ENCODE data around the gene CLMN.
"Not testable (repeated sequence)": the region's sequence is repeated elsewhere in the genome, so short reads cannot be mapped to it uniquely, and the experiment has no call there.

The CLMN gene

DNA sequence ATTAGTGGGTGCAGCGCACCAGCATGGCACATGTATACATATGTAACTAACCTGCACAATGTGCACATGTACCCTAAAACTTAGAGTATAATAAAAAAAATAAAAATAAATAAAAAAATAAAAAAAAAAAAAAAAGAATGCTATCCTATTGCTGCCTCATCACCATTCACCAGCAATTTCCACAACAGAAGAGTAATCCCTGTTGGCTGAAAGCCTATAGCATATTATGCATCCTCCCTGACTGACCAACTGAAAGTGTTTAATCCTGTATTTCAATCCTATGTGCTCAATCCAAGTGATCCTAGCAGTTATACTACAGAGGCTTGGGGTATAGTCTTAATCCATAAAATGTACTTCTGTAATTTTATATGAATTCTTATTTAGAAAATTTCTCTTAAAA lies 180.8 kb downstream of the CLMN start:
- H3K4me1 Mint-ChIP-seq = peaks cover 42% of the 10 kb centered on the region
- no peak for DNase-seq
- H3K36me3 Mint-ChIP-seq (ENCODE audit: low read depth) = peaks cover 18% of the 10 kb centered on the region
- no peak overlapping the region for H3K27ac Mint-ChIP-seq
- no peak overlapping the region for H3K4me3 Mint-ChIP-seq
- TF ChIP-seq, protein P1, sequence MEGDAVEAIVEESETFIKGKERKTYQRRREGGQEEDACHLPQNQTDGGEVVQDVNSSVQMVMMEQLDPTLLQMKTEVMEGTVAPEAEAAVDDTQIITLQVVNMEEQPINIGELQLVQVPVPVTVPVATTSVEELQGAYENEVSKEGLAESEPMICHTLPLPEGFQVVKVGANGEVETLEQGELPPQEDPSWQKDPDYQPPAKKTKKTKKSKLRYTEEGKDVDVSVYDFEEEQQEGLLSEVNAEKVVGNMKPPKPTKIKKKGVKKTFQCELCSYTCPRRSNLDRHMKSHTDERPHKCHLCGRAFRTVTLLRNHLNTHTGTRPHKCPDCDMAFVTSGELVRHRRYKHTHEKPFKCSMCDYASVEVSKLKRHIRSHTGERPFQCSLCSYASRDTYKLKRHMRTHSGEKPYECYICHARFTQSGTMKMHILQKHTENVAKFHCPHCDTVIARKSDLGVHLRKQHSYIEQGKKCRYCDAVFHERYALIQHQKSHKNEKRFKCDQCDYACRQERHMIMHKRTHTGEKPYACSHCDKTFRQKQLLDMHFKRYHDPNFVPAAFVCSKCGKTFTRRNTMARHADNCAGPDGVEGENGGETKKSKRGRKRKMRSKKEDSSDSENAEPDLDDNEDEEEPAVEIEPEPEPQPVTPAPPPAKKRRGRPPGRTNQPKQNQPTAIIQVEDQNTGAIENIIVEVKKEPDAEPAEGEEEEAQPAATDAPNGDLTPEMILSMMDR (IDR thresholded peaks at IDR 0.05) = no peak
- no peaks in the 10 kb centered on the region for H3K9me3 Mint-ChIP-seq
- H3K27me3 Mint-ChIP-seq (ENCODE audit: low read depth, poor library complexity) = no peaks in the 10 kb centered on the region

DNA sequence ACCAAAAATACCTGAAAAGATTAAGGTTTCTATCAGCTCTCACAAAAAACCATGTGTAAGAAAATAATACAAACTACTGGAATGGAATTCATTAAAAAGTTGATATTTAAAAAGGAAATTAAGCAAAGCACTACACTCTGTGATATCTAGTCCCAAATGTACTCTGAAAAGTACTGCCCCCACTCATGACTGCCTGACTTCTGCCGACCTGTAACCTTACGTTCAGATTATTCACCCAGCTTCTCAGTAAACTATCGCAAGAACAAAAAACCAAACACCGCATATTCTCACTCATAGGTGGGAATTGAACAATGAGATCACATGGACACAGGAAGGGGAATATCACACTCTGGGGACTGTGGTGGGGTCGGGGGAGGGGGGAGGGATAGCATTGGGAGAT lies 181.3 kb downstream of the CLMN start:
- not testable (repeated sequence) for H3K4me3 Mint-ChIP-seq; H3K27me3 Mint-ChIP-seq (ENCODE audit: low read depth, poor library complexity); H3K9me3 Mint-ChIP-seq; DNase-seq
- H3K27ac Mint-ChIP-seq = peak overlapping the region; percentile 15
- peaks cover 42% of the 10 kb centered on the region for H3K4me1 Mint-ChIP-seq
- H3K36me3 Mint-ChIP-seq (ENCODE audit: low read depth) = peaks cover 18% of the 10 kb centered on the region

DNA sequence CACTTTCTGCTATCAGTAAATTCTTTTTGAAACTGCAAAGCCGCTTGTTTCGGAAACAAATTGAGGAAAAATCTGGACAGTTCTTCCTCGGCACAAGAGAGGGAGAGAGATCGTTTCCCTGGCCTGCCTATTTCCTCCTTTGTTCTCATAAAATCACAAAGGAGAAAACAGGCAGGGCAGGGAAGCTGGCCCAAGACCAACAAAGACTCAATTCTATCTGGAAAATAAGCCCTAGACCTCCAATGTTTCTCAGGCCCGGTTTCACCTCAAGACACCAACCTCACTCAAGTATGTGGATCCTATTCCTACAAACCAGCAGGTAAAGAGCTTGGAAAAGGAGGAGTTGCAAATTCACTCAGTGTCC lies 181.9 kb downstream of the CLMN start:
- DNase-seq = no peak
- Mint-ChIP-seq H3K4me3 (no peak overlapping the region), H3K36me3 (ENCODE audit: low read depth) (peaks cover 25% of the 10 kb centered on the region), H3K4me1 (peaks cover 46% of the 10 kb centered on the region), H3K27me3 (ENCODE audit: low read depth, poor library complexity) (no peaks in the 10 kb centered on the region), H3K9me3 (no peaks in the 10 kb centered on the region), H3K27ac (peak overlapping the region; percentile 88)
- TF ChIP-seq, protein P1 (IDR thresholded peaks at IDR 0.05) = no peak

DNA sequence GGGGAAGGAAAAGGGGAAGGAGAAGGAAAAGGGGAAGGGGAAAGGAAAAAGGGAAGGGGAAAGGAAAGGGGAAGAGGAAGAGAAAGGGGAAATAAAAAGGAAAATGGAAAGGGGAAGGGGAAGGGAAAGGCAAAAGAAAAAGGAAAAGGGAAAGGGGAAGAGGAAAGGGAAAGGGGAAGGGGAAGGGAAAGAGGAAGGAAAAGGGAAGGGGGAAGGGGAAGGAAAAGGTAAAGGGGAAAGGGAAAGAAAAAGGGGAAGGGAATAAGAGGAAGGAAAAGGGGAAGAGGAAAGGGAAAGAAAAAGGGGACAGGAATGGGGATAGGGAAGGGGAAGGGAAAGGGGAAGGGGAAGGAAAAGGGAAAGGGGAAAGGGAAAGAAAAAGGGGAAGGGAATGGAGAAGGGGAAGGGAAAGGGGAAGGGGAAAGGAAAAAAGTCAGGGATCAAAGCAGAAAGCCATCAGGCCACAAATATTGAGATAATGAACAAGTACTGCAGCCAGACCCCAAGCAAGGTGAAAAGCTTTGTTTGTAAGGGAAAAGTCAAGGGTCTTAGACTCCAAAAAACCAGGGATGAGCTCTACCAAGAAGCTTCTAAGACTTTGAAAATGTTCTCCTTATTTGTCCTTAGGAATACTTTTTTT lies 182.4 kb downstream of the CLMN start:
- H3K27me3 Mint-ChIP-seq (ENCODE audit: low read depth, poor library complexity) = no peaks in the 10 kb centered on the region
- H3K36me3 Mint-ChIP-seq (ENCODE audit: low read depth) = peaks cover 30% of the 10 kb centered on the region
- no peak for DNase-seq
- TF ChIP-seq, protein P1 (IDR thresholded peaks at IDR 0.05) = no peak
- peaks cover 45% of the 10 kb centered on the region for H3K4me1 Mint-ChIP-seq
- H3K4me3 Mint-ChIP-seq = no peak overlapping the region
- H3K27ac Mint-ChIP-seq = no peak overlapping the region
- H3K9me3 Mint-ChIP-seq = no peaks in the 10 kb centered on the region

DNA sequence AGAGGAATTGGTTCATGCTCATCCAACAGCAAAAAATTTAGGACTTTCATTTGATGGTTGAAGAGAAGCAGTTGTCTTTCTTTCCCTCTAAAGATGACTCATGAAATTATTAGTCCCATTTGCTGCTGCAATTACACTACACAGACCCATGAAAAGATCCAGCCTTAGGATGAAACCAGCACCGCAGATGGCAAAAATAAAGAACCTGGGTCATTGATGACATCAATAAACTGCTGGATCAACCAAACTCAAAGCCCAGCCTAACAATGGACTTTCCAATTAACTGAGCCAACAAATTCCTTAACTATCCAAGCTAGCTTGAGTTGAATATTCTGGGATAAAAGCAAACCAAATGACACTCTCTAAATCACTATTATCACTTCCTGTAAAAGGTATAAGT lies 183.1 kb downstream of the CLMN start:
- Mint-ChIP-seq H3K27me3 (ENCODE audit: low read depth, poor library complexity) (no peaks in the 10 kb centered on the region), H3K27ac (peak overlapping the region; percentile 49), H3K4me3 (no peak overlapping the region), H3K36me3 (ENCODE audit: low read depth) (peaks cover 35% of the 10 kb centered on the region), H3K9me3 (no peaks in the 10 kb centered on the region), H3K4me1 (peaks cover 41% of the 10 kb centered on the region)
- DNase-seq = no peak
- TF ChIP-seq, protein P1 (IDR thresholded peaks at IDR 0.05) = no peak

DNA sequence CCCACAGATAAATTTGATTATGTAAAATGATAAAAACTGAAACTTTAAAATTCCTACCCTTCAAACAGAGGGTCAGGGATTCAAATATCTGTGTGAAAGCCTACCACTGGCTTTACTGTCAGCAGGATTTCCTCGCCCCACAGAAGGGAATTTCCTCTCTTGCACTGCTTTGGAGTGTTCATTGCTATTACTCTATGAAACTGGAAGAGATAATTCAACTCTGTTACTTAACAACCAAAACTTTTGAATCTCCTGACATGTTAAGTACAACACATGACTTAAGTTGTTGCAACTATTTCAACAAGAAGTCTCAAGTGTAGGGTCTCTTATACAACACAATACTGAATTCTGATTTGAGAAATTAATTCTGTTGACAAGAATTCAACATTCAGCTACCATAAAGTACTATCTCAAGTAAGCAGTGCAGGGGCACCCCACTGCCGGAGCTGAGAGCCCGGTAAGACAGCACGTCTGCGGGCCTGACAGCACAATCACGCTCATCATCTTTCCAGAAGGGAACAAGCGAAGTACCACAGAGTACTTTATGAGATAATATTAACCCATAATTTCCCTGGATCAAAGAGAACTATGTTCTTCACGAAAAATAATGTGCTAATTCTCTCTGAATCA lies 185.3 kb downstream of the CLMN start:
- no peak overlapping the region for H3K4me3 Mint-ChIP-seq
- H3K36me3 Mint-ChIP-seq (ENCODE audit: low read depth) = peaks cover 54% of the 10 kb centered on the region
- no peaks in the 10 kb centered on the region for H3K27me3 Mint-ChIP-seq (ENCODE audit: low read depth, poor library complexity)
- peaks cover 36% of the 10 kb centered on the region for H3K4me1 Mint-ChIP-seq
- no peak overlapping the region for H3K27ac Mint-ChIP-seq
- TF ChIP-seq, protein P1 (IDR thresholded peaks at IDR 0.05) = no peak
- H3K9me3 Mint-ChIP-seq = no peaks in the 10 kb centered on the region
- no peak for DNase-seq

All from nephron progenitor cell (in vitro differentiated cells).